ENCODE data around the gene ZFP1. TPM values are rescaled to one million over a fixed set of nuclear protein-coding genes. Genes with fewer than 3 reads are reported as not detected.

ZFP1 gene
- polyA plus RNA-seq, 2 of the 4 experiments (the other 2 are of a cell fraction): 14.4 to 16.1 TPM

DNA sequence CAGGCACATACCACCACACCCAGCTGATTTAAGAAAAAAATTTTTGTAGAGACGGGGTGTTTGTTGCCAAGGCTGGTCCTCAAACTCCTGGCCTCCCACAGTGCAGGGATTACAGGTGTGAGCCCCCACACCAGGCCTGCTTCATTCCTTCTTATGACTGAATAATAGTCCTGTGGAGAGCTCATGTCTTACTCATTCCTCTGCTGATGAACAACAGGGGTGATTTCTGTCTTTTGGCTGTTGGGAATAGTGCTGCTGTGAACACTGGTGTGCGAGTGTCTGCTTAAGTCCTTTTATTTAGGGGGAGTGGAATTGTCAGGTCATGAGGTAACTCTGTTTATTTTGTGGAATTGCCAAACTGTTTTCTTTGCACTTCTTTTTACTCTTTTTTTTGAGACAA is 67.8 kb downstream of the ZFP1 start:
- Histone ChIP-seq H3K9me3 (no peaks in the 10 kb centered on the region), H3K4me1 (no peaks in the 10 kb centered on the region), H3K4me2 (no peak overlapping the region), H3K27ac (no peak overlapping the region), H3K4me3 (no peak overlapping the region)
- FAIRE-seq: no peak
- ChIA-PET CTCF (interaction anchor here (0.8 to 6.5 kb wide), 4 partner anchors 17 to 183 kb away, joined by 3 to 36 read pairs (median 10); no protein-coding TSS in a partner anchor), POLR2A (no interaction called here)
- DNase-seq (ENCODE audit: low read depth in 1 of 2, low spot score in 1 of 2): no peak
- no peak for ATAC-seq
- TF ChIP-seq MAZ (IDR thresholded peaks at IDR 0.05; ENCODE audit: borderline replicate concordance, low read depth, low read length): no peak
- TF ChIP-seq ELK1 (IDR thresholded peaks at IDR 0.05; ENCODE audit: low read depth, low read length): no peak
- TF ChIP-seq GATA3 (IDR thresholded peaks at IDR 0.05; ENCODE audit: borderline replicate concordance): no peak
- TF ChIP-seq SMC3 (IDR thresholded peaks at IDR 0.05): no peak
- no peak for TF ChIP-seq SREBF2 (IDR thresholded peaks at IDR 0.05)
- TF ChIP-seq MAFK (IDR thresholded peaks at IDR 0.05; ENCODE audit: partially characterized antibody): no peak
- no peak for TF ChIP-seq BHLHE40 (IDR thresholded peaks at IDR 0.05; ENCODE audit: low read depth, low read length)
- TF ChIP-seq FOSL2 (IDR thresholded peaks at IDR 0.05): no peak
- no peak for TF ChIP-seq FOSL2 (CRISPR knock-in tag; IDR thresholded peaks at IDR 0.05)
- TF ChIP-seq MAX (IDR thresholded peaks at IDR 0.05): no peak
- TF ChIP-seq CTCF (IDR thresholded peaks at IDR 0.05): no peak
- no peak for TF ChIP-seq ZFP36 (IDR thresholded peaks at IDR 0.05; ENCODE audit: borderline replicate concordance, partially characterized antibody)
- no peak for TF ChIP-seq EP300 (IDR thresholded peaks at IDR 0.05)
- no peak for TF ChIP-seq HOXA7 (CRISPR knock-in tag; IDR thresholded peaks at IDR 0.05)
- WGBS (ENCODE audit: missing lambda C conversion rate): 87% methylated on average over 2 of the region's 2 CpGs

GRCh38 chr16:75216576-75216975 is 68.3 kb downstream of the ZFP1 start:
- ATAC-seq: no peak
- Histone ChIP-seq H3K4me3 (no peak overlapping the region), H3K4me2 (no peak overlapping the region), H3K27ac (no peak overlapping the region), H3K4me1 (no peaks in the 10 kb centered on the region), H3K9me3 (no peaks in the 10 kb centered on the region)
- DNase-seq (ENCODE audit: low read depth in 1 of 2, low spot score in 1 of 2): no peak
- CTCF ChIA-PET: interaction anchor here (0.7 to 6.5 kb wide), 3 partner anchors 12 to 17 kb away, joined by 4 to 36 read pairs (median 16); no protein-coding TSS in a partner anchor
- TF ChIP-seq ZSCAN20 (CRISPR knock-in tag; IDR thresholded peaks at IDR 0.05) (no peak), HMGXB4 (CRISPR knock-in tag; IDR thresholded peaks at IDR 0.05; ENCODE audit: borderline replicate concordance) (no peak), JUN (IDR thresholded peaks at IDR 0.05) (no peak), RARB (CRISPR knock-in tag; IDR thresholded peaks at IDR 0.05) (no peak)
- no peak for FAIRE-seq
- POLR2A ChIA-PET: no interaction called here
- 84% methylated on average over 7 of the region's 7 CpGs for WGBS (ENCODE audit: missing lambda C conversion rate)

GRCh38 chr16:75217389-75217851 is 69.1 kb downstream of the ZFP1 start:
- no peaks in the 10 kb centered on the region for H3K4me1 ChIP-seq
- TF ChIP-seq CBX2 (IDR thresholded peaks at IDR 0.05; ENCODE audit: borderline replicate concordance, low read depth) (no peak), NFE2L2 (conservative IDR thresholded peaks at IDR 0.05; ENCODE audit: low read length) (0 out of 2 replicates have a peak, but pooled peaks have one; percentile 8)
- no peak for DNase-seq (ENCODE audit: low read depth in 1 of 2, low spot score in 1 of 2)

More at GRCh38 chr16:75217389-75217851, 69.1 kb downstream of the ZFP1 start:
- 79% methylated on average over 11 of the region's 11 CpGs for WGBS (ENCODE audit: missing lambda C conversion rate)
- FAIRE-seq (no peak), ATAC-seq (no peak)
- no peak overlapping the region for H3K4me3 ChIP-seq
- ChIA-PET CTCF (interaction anchor here (0.7 to 6.5 kb wide), 5 partner anchors 11 to 168 kb away, joined by 3 to 36 read pairs (median 16); no protein-coding TSS in a partner anchor), POLR2A (interaction anchor here (0.7 kb wide), 1 partner anchor 10 kb away, joined by 3 read pairs; no protein-coding TSS in a partner anchor)
- no peak overlapping the region for H3K4me2 ChIP-seq
- H3K9me3 ChIP-seq: no peaks in the 10 kb centered on the region
- H3K27ac ChIP-seq: no peak overlapping the region

All from A549 (cell line).